HG03571 (cell line): ENCODE measurements around the gene RYR2.
"Not testable (repeated sequence)": the region's sequence is repeated elsewhere in the genome, so short reads cannot be mapped to it uniquely, and the experiment has no call there.

Experiments
- ATAC-seq: cut with Tn5 transposase; IDR thresholded peaks from one replicate; pipeline ENCODE4 v1.9.1; 2021; ENCODE audit not compliant: unreplicated experiment

Gene RYR2

GRCh38 chr1:237247442-237247841 is 205.5 kb downstream of the RYR2 start:
- no peak for ATAC-seq

GRCh38 chr1:237249120-237249519 is 207.1 kb downstream of the RYR2 start:
- ATAC-seq: no peak

- ATAC-seq: no peak
Observed at GRCh38 chr1:237250055-237250454, 208.1 kb downstream of the RYR2 start.

- ATAC-seq: no peak
Observed at GRCh38 chr1:237255071-237255470, 213.1 kb downstream of the RYR2 start.

GRCh38 chr1:237258871-237259270 is 216.9 kb downstream of the RYR2 start:
- no peak for ATAC-seq

- no peak for ATAC-seq
Observed at GRCh38 chr1:237261198-237261597, 219.2 kb downstream of the RYR2 start.

- no peak for ATAC-seq
Observed at GRCh38 chr1:237267743-237268142, 225.8 kb downstream of the RYR2 start.

- no peak for ATAC-seq
Observed at GRCh38 chr1:237269938-237270337, 228.0 kb downstream of the RYR2 start.

- no peak for ATAC-seq
Observed at GRCh38 chr1:237270353-237270752, 228.4 kb downstream of the RYR2 start.

GRCh38 chr1:237277994-237278393 is 236.0 kb downstream of the RYR2 start:
- not testable (repeated sequence) for ATAC-seq

GRCh38 chr1:237279629-237280028 is 237.6 kb downstream of the RYR2 start:
- no peak for ATAC-seq

GRCh38 chr1:237281481-237281880 is 239.5 kb downstream of the RYR2 start:
- no peak for ATAC-seq

GRCh38 chr1:237282208-237282783 is 240.3 kb downstream of the RYR2 start:
- no peak for ATAC-seq

- ATAC-seq: no peak
Observed at GRCh38 chr1:237287876-237288521, 246.0 kb downstream of the RYR2 start.

- no peak for ATAC-seq
Observed at GRCh38 chr1:237293804-237294203, 251.8 kb downstream of the RYR2 start.

- no peak for ATAC-seq
Observed at GRCh38 chr1:237296861-237297260, 254.9 kb downstream of the RYR2 start.

GRCh38 chr1:237300642-237301041 is 258.7 kb downstream of the RYR2 start:
- no peak for ATAC-seq

- ATAC-seq: no peak
Observed at GRCh38 chr1:237303929-237304328, 261.9 kb downstream of the RYR2 start.

- no peak for ATAC-seq
Observed at GRCh38 chr1:237306726-237307125, 264.7 kb downstream of the RYR2 start.

GRCh38 chr1:237309595-237310118 is 267.7 kb downstream of the RYR2 start:
- ATAC-seq: no peak

- ATAC-seq: no peak
Observed at GRCh38 chr1:237316352-237316751, 274.4 kb downstream of the RYR2 start.

- ATAC-seq: no peak
Observed at GRCh38 chr1:237318748-237319147, 276.8 kb downstream of the RYR2 start.

- ATAC-seq: no peak
Observed at GRCh38 chr1:237320890-237321289, 278.9 kb downstream of the RYR2 start.
